Rectal smooth muscle tissue (tissue), 1 donor: ENCODE results near the gene UBA3.

ENCODE experiments used
- H3K27ac ChIP-seq: one replicate; pipeline ENCODE4 v1.7.0; 2013; ENCODE audit warnings: low read depth, low read length, inconsistent platforms
- H3K27me3 ChIP-seq: one replicate; pipeline ENCODE4 v1.7.0; 2013; ENCODE audit warnings: low read length; ENCODE audit not compliant: control insufficient read depth, insufficient read depth
- H3K36me3 ChIP-seq: one replicate; pipeline ENCODE4 v1.7.0; 2013; ENCODE audit warnings: low read length; ENCODE audit not compliant: control insufficient read depth, insufficient read depth
- H3K4me1 ChIP-seq: one replicate; pipeline ENCODE4 v1.7.0; 2013; ENCODE audit warnings: low read length; ENCODE audit not compliant: control insufficient read depth, insufficient read depth
- H3K4me3 ChIP-seq: one replicate; pipeline ENCODE4 v1.7.0; 2013; ENCODE audit warnings: low read length
- H3K9ac ChIP-seq: one replicate; pipeline ENCODE4 v1.7.0; 2013; ENCODE audit warnings: low read length

UBA3 gene

DNA sequence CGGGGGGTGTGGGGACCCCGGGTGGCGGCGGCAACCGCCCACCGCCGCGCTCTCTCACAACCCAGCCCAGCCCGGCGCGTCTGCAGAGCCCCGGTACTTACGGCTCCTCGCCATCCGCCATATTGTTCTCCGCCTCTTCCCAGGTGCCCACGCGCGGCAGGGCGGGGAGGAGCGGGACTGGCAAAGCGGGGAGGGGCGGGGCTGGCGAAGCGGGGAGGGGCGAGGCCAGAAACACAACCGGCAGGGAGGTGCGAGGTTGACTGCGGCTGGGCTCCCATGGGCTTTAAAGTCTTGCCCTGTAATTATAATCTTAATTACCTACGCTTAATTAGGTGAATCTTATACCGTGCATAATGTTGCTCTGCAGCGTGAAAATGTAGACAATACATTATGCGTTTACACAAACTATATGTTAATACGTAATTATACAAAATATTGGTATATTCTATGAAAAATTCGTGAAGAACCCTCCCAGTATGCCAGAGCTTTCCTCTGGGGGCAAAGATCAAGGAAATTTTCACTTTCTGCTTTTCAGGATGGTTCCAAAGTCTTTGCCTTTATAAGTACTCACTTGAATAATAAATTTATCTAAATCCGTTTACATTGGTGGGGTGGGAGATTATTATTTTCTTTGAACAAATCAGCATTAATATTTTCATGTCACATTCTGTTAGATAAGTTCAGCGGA lies at the start of gene UBA3:
UBA3 (minus strand) TSS at position 133 of the 688 bp plus-strand sequence; CDS start at position 121, 12 bp downstream.
- Histone ChIP-seq H3K4me1 (peaks cover 14% of the 10 kb centered on the region), H3K36me3 (no peaks in the 10 kb centered on the region), H3K27me3 (no peaks in the 10 kb centered on the region), H3K4me3 (peak within 1 kb of the TSS; percentile 80), H3K9ac (peak within 1 kb of the TSS; percentile 58), H3K27ac (peak within 1 kb of the TSS; percentile 23)

GRCh38 chr3:69129531-69129930 lies 49.4 kb upstream of the UBA3 start:
- H3K4me3 ChIP-seq, result no peak overlapping the region
- H3K27me3 ChIP-seq, result no peaks in the 10 kb centered on the region
- no peaks in the 10 kb centered on the region for H3K36me3 ChIP-seq
- no peak overlapping the region for H3K9ac ChIP-seq
- no peak overlapping the region for H3K27ac ChIP-seq
- no peaks in the 10 kb centered on the region for H3K4me1 ChIP-seq

DNA sequence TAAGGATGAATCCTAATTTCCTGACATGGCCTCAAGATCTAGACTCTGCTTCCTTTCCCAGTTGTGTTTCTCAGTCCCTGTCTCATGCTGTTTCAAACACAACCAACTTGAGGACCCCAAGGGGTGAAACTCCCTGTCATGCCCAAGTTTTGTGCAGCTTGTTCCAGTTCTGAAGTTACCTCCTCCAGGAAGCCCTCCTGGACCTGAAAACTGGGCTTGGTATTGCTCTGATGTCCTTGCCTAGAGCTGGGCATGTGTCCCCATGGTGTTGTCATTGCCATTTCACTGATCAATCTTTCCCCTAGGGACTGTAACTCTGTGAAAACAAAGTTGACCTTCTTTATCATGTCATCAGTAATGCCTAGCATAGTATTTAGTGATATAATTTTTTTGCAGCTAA lies 48.3 kb upstream of the UBA3 start:
- H3K27ac ChIP-seq, result no peak overlapping the region
- no peak overlapping the region for H3K9ac ChIP-seq
- H3K4me3 ChIP-seq, result no peak overlapping the region
- no peaks in the 10 kb centered on the region for H3K4me1 ChIP-seq
- no peaks in the 10 kb centered on the region for H3K36me3 ChIP-seq
- H3K27me3 ChIP-seq, result no peaks in the 10 kb centered on the region

GRCh38 chr3:69126999-69127398 lies 46.8 kb upstream of the UBA3 start:
- no peak overlapping the region for H3K9ac ChIP-seq
- no peak overlapping the region for H3K27ac ChIP-seq
- no peak overlapping the region for H3K4me3 ChIP-seq
- no peaks in the 10 kb centered on the region for H3K36me3 ChIP-seq
- no peaks in the 10 kb centered on the region for H3K4me1 ChIP-seq
- no peaks in the 10 kb centered on the region for H3K27me3 ChIP-seq

- Histone ChIP-seq H3K4me1 (no peaks in the 10 kb centered on the region), H3K36me3 (no peaks in the 10 kb centered on the region), H3K27me3 (no peaks in the 10 kb centered on the region), H3K9ac (no peak overlapping the region), H3K27ac (no peak overlapping the region), H3K4me3 (no peak overlapping the region)
Measured at GRCh38 chr3:69126216-69126615, 46.1 kb upstream of the UBA3 start.

DNA sequence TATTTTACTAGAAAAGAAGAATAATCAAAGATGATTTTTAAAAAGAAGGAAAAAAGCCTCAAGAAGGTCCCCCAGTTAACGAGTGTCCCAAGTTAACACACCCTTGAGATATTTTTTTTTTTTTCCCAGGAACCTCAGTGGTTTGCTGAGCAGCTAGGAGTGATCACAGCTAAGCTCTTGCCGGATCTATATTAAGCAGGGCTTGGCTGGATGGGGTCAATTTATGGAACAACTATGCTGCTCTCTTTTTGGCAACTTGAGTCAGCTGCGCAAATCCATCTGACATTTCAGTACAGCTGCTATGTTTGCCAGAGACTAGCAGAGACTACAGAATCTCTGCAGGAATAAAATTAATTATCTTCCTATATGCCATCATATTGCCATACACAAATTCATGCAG lies 42.2 kb upstream of the UBA3 start, which contains the start of gene LMOD3:
LMOD3 (minus strand) TSS at position 193 of the 400 bp plus-strand sequence. CDS start 209 bp downstream, outside the sequence.
- Histone ChIP-seq H3K36me3 (no peaks in the 10 kb centered on the region), H3K4me1 (no peaks in the 10 kb centered on the region), H3K4me3 (no peak within 1 kb of the TSS), H3K27me3 (no peaks in the 10 kb centered on the region), H3K27ac (no peak within 1 kb of the TSS), H3K9ac (no peak within 1 kb of the TSS)

DNA sequence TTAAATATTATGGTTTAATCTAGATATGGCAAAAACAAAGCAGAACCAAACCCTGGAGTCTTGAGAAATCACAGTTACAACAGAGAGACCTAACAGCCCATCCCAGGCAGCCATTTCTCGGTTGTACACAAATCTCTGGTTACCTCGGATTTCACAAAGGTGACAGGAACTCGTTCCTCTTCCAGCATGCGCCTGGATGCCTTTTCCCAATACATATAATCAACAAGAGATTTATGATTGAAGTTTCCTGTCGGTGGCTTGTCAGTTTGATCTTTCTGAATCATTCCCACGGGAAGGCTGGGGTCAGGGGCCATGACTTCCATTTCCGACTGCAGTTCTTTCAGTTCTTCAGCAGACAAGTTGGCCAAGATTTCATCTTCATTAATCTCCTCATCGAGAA lies 41.8 kb upstream of the UBA3 start:
- H3K27me3 ChIP-seq, result no peaks in the 10 kb centered on the region
- no peaks in the 10 kb centered on the region for H3K36me3 ChIP-seq
- no peak overlapping the region for H3K27ac ChIP-seq
- no peaks in the 10 kb centered on the region for H3K4me1 ChIP-seq
- no peak overlapping the region for H3K4me3 ChIP-seq
- H3K9ac ChIP-seq, result no peak overlapping the region

GRCh38 chr3:69121513-69121912 lies 41.3 kb upstream of the UBA3 start:
- H3K4me3 ChIP-seq, result no peak overlapping the region
- H3K4me1 ChIP-seq, result no peaks in the 10 kb centered on the region
- no peaks in the 10 kb centered on the region for H3K36me3 ChIP-seq
- H3K9ac ChIP-seq, result no peak overlapping the region
- no peak overlapping the region for H3K27ac ChIP-seq
- H3K27me3 ChIP-seq, result no peaks in the 10 kb centered on the region

DNA sequence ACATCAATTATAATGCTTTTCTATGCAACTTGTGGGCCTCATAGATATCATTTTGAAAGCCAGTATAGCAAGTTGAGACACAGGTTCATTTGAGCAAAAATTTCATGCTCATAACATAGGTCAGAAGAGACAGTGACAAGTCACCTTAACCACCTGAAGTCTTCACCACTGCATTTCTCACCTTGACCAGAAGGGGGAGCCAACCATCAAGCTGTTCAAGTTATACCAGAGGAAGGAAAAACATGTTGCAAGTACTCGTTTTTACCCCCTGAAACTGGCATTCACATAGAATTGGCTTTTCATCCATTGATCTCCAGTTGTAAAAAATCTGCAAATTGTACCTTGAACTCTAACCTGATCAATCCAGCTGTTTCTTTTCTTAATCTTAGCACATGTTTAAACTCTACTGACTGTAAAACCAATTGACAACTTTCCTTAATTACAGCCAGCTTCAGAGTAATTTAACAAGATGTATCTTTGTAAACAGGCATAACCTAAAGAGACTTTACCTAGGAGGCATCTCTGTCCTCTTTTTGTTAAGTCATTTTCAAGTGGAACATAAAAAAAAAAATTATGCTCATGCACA lies 40.8 kb upstream of the UBA3 start:
- H3K36me3 ChIP-seq, result no peaks in the 10 kb centered on the region
- H3K4me1 ChIP-seq, result no peaks in the 10 kb centered on the region
- H3K9ac ChIP-seq, result no peak overlapping the region
- no peak overlapping the region for H3K27ac ChIP-seq
- no peak overlapping the region for H3K4me3 ChIP-seq
- H3K27me3 ChIP-seq, result no peaks in the 10 kb centered on the region

DNA sequence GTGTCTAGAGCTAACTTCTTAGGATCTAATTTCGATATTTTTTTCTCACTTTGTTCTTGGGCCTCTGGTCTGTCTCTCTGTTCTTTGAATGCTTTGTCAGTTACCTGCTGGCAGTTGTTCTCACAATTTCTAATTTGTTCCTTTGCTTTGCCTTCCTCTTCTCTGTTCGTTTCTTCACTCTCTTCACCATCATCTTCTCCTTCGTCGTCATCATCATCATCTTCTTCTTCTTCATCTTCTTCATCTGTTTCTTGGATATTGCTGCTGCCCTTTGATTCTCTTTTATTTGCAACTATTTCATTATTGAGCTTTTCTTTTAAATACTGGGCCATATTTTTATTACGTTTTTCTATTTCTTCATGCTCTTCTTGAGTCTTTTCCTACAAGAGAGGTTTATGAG lies 39.5 kb upstream of the UBA3 start:
- Histone ChIP-seq H3K4me3 (no peak overlapping the region), H3K36me3 (no peaks in the 10 kb centered on the region), H3K27ac (no peak overlapping the region), H3K4me1 (no peaks in the 10 kb centered on the region), H3K9ac (no peak overlapping the region), H3K27me3 (no peaks in the 10 kb centered on the region)

DNA sequence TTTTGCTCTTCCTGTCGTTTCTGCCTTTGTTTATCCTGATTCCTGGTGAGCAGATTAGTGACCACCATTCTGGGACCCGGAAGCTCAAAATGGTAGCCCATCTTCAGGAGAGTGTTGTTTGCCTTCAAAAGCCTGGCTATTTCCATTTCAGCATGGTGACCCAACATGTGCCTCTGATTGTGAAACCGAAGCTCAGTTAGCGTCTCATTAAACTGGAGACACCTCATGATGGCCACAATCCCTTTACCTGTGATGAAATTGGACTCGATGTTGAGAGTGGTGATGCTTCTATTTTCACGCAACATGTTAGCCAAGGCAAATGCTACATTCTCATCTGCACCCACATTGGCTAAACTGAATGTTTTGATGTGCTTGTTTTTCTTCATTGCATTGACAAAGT lies 39.0 kb upstream of the UBA3 start:
- H3K9ac ChIP-seq, result no peak overlapping the region

GRCh38 chr3:69118555-69118954 lies 38.4 kb upstream of the UBA3 start:
- Histone ChIP-seq H3K27me3 (no peaks in the 10 kb centered on the region), H3K27ac (no peak overlapping the region), H3K36me3 (no peaks in the 10 kb centered on the region), H3K9ac (no peak overlapping the region), H3K4me1 (no peaks in the 10 kb centered on the region), H3K4me3 (no peak overlapping the region)

More for the DNA sequence above, 39.0 kb upstream of the UBA3 start:
- H3K4me3 ChIP-seq, result no peak overlapping the region
- no peaks in the 10 kb centered on the region for H3K36me3 ChIP-seq
- no peak overlapping the region for H3K27ac ChIP-seq
- no peaks in the 10 kb centered on the region for H3K27me3 ChIP-seq
- no peaks in the 10 kb centered on the region for H3K4me1 ChIP-seq

GRCh38 chr3:69116897-69117296 lies 36.7 kb upstream of the UBA3 start:
- Histone ChIP-seq H3K27me3 (no peaks in the 10 kb centered on the region), H3K27ac (no peak overlapping the region), H3K36me3 (no peaks in the 10 kb centered on the region), H3K4me3 (no peak overlapping the region), H3K9ac (no peak overlapping the region), H3K4me1 (no peaks in the 10 kb centered on the region)
